Daoy (cell line): ENCODE measurements around the gene ACYP2. TPM values are rescaled to one million over a fixed set of nuclear protein-coding genes. Genes with fewer than 3 reads are reported as not detected.

Experiments used
- DNase-seq: peaks from one replicate; pipeline ENCODE4 v3.0.0-alpha.2; 2015; ENCODE audit warnings: low read depth
- total RNA-seq: library from RNA; depleted of rRNA; stranded (reverse); fragments of >200 nt; shearing (Covaris generic); gene quantifications from 2 replicates; pipeline ENCODE4 v1.2.3, GENCODE V29; 2014

ACYP2 gene
- total RNA-seq, 1 experiment from 2014 or later = 5.0 TPM

- peak; percentile 85 for DNase-seq
Observed at GRCh38 chr2:54212456-54212855, 97.0 kb downstream of the ACYP2 start.

GRCh38 chr2:54213082-54213481, 97.7 kb downstream of the ACYP2 start:
- no peak for DNase-seq

DNA sequence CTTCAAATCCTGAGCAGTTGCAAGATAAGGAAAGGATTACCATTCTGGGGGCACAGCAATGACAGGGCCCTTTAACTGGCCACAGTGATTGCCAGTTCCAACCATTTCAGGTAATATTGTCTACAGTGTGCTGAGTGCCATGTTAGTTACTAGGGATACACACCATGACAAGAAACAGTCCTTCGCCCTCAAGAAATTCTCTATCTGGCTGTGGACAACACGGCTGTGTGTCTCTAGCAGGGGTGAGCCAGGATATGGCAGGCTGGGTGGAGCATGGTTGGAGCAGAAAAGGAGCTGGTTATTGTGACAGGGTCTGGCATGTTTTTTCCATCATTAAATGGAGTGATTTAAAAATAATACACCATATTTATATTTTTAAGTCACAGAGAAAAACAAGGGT, 109.6 kb downstream of the ACYP2 start:
- no peak for DNase-seq

GRCh38 chr2:54226260-54226659, 110.8 kb downstream of the ACYP2 start:
- DNase-seq = no peak

- DNase-seq = no peak
Observed at GRCh38 chr2:54227798-54228197, 112.4 kb downstream of the ACYP2 start.

- DNase-seq = no peak
Observed at GRCh38 chr2:54228945-54229344, 113.5 kb downstream of the ACYP2 start.

DNA sequence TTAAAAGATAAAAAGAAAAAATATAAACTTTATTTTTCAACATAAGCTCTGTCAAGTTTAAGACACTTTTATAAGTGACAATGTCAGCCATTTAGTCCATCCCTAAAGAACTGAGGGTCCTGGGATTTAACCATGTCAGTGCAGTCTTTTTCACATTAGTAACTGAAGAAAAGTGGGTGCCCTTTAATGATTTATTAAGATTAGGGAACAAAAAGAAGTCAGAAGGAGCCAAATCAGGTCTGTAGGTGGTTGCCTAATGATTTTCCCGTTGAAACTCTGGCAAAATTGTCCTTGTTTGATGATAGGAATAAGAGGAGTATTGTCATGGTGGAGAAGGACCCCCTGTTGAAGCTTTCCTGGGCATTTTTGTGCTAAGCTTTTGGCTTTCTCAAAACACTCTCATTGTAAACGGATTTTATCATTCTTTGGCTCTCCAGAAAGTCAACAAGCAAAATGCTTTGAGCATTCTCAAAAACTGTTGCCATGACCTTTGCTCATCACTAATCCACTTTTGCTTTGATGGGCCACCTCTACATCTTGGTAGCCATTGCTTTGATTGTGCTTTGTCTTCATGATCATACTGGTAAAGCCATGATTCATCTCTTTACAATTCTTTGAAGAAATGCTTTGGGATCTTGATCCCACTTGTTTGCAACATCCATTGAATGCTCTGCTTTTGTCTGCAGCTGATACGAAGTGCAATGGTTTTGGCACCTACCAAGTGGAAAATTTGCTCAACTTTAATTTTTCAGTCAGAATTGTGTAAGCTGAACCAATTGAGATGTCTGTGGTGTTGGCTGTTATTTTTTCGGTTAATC, 118.6 kb downstream of the ACYP2 start:
- DNase-seq = no peak

DNA sequence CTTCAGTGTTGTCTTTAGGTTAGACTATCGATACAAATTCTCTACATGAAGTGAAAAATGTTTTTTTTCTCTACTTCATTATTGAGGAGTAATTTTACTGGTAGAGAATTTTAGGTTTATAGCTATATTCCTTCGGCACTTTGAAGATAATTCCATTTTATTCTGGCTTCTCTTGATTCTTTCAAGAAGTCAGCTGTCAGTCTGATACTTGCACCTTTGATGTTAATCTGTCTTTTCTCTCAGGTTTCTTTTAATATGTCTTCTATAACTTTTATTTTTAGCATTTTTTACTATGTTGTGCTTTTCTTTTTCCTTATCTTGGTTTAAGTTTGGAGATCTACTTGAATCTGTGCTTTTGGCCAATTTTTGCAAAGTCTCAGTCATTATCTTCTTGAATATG, 122.0 kb downstream of the ACYP2 start:
- DNase-seq = no peak

GRCh38 chr2:54239427-54239826, 124.0 kb downstream of the ACYP2 start:
- DNase-seq = peak; percentile 78

DNA sequence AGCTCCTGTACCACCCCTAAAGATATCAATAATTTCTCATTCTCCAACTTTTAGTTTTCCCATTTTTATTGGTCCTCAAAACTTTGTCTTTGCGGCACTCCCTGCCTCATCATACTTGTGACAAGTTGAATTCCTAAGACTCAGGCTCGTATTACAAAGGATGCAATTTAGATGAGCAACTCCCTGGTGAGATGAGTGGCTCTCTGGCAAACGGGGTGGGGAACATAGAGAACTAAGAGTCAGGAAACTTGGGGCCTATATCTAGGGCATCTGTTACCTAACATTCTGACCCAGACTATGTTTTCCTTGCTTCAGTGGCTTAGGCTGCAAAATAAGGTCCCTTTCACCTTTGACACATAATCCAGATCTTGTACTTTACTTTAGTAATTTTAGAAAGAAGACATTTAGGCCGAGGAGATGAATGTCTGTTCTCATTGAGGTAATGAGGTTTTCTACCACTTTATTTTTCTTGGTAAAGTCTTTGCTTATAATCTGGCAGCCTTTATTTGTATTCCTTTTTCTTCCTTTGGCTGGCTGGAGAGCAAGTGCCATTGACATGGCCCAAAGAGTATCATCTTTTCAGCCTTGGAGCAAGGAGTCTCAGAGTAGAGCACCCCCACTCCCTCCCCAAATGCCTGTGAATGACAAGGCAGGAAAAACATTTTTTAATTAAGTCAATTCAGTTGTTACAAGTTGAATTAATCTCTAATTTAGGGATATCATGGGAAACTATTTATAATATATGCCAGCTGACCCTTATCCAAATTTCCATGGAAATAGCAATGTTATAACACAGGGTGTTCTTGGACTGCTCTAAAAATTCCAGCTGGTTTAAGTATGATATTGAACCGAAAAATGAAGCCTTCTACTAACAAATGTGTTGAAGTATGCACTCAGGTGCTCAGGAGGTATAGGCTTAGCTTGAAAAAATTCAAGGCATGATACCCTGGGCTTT, 125.4 kb downstream of the ACYP2 start:
- peak; percentile 57 for DNase-seq

DNA sequence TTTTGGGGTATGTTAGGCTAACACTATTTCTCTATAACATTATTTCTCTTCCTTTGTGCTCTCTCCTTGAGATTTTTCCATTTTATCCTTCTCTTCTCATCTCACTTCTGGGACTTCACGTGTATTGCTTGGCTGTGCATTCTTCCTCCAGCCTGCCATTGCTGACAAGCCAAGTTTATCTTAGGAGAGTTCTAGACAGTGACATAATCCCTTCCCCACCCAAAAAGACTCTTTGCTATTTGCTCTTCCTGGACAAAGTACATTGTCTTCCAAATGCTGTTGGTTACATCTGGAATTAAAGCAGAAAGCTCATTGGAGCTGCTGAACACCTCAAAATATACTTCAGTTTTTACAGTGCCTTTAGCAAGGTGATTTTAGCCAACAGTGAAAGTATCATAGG, 131.7 kb downstream of the ACYP2 start:
- no peak for DNase-seq

GRCh38 chr2:54249629-54250028, 134.2 kb downstream of the ACYP2 start:
- DNase-seq = no peak

DNA sequence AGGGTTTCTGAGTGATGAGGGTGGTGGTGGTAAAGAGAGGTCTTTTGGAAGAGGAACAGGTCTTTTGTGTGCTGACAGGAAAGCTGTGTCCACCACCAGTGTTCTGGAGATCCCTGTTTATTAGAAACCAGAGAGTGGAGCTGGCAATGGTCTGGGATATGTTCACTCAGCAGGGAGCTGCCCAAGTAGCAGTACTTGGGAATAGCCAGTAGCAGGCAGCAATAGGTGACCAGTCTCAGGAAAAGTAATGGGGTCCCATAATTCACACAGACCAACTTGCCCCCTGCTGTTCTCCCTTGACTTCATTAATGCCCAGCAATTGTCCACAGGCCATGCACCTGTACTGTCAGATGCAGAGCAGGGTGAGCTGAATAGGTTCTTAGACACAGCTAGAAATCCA, 138.8 kb downstream of the ACYP2 start:
- no peak for DNase-seq

DNA sequence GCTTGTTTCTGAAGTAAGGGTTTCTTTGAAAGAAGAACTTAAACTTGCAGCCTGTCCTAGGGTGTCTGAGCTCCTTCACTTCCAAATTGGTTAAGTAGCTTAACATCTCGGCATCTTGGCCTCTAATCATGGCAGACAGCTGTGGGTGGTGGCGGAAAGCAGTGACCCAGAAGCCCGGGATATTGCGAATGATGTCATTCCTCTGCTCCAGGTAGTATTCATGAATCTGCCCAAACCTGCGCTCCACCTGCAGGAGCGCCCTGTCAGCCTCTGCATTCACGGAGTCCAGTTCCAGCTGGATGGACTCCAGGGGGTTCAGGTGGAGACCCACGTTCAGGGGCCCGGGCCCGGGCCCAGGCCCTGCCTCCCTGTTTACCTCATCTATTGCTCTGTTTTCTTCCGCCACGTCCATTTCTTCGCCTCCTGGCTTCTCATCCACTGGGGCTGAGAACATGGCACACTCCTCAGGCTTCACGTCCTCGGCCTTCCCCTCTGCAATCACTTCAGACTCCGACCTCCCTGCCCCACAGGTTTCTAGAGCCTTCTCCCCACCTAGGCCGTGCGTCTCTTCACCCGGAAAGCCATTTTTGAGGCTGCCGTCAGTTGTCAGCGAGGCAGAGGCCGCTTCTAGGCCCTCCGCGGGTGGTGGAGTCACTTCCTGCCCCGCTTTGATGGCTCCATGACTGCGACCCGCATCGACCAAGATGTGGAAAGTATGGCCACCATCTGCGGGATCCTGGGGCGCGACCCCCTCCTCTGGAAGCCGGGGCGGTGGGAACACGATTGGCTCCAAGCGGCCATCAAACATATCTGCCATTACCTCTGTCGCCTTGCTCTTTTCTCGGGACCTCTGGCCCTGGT, 140.0 kb downstream of the ACYP2 start:
- no peak for DNase-seq

DNA sequence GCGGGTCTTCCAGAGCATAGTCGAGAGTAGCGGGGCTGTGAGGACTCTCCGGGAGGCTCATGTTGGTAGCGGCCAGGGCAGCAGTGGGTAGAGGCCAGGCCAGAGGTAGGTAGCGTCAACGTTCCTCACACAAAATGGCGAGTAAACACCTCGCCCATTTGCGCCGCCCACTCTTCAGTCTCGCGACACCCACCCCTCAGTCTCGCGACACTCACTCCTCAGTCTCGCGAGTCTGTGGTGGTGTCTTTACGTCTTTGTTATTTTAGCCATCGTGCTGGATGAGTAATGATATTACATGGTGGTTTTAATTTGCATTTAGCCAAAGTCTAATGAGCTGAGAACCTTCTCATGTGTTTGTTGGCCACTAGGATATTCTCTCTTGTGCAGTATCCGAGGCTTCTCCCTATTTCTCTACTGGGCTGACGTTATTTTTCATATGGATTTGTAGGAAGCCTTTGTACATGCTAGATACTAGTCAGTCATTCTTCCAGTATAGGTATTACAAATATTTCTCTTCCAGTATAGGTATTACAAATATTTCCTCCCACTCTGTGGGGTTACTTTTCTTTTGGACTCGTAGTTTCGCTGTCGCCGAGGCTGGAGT, 140.8 kb downstream of the ACYP2 start, which contains the start of gene TSPYL6:
TSS of gene TSPYL6 (minus strand) at position 139 of the 604 bp plus-strand sequence. CDS start at position 61, 78 bp downstream.
- DNase-seq = no peak

DNA sequence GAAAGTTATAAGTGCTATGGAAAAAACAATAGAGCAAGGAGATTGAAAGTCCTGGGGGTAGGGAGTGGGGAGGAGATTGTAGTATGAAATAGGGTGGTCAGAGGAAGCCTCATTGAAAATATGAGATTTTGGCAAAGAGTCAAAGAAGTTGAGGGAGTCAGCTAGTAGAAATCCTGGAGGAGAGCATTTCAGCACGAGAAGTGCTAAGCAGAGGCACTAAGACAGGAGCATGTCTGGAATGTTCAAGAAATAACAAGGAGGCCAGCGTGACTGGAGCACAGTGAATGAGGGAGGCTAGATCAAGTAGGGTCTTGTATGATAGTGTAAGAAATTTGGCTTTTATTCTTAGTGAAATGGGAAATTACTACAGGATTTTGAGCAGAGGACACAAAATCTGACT, 142.8 kb downstream of the ACYP2 start:
- DNase-seq = no peak

- no peak for DNase-seq
Observed at GRCh38 chr2:54259413-54260240, 144.2 kb downstream of the ACYP2 start.

- no peak for DNase-seq
Observed at GRCh38 chr2:54260241-54260595, 144.8 kb downstream of the ACYP2 start.

DNA sequence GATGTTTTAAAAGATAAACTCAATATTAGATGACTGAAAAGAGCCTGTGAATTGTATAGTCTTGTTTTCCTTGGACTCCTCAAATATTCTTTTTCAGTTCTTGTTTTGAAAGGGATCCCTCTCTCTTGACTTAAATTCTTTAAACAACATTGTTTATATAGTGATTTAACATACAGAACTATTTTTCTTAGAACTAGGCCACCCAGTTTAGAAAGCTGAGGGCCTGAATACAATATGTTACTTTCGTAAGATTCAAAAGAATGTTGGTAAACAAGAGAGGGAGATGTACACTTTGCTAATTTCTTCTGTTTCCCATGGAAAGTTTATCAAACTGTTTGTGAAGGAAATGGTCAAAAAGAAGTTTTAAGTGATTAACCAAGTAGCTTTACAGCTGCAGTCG, 146.1 kb downstream of the ACYP2 start:
- no peak for DNase-seq

DNA sequence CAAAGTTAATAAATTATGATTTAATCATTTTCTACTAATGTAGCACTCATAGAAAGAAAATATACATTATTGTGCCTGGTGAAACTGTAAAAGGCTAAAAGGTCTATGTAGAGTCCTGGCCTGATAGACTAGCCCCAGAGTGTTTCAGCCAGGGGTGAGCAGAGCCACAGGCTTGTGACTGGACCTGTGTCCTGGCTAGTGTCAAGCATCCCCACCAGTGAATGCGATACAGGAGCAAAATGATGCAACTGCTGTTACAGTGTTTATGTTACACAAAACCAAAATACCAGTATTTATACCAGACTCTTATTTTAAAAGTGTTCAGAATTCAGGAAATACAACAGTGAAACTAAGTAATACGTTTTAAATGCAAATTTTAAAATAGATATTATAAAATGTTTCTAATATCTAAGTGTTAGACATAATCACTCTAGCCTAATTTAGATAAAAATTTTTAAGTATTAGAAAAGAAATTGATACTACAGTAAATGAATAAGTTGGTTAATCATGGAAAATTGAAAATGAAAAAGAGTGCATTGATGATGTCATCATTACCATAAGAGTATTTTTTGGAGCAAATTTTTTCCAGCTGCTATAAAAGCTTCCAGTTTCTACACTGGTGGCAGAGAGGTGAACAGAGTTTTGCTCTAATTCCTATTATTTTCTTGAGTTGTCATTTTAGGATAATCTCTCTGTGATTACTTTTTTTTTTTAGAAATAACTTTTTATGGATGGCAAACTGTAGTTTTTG, 146.8 kb downstream of the ACYP2 start:
- DNase-seq = no peak
